ENCODE measurements around the gene HSPD1. TPM values are rescaled to one million over a fixed set of nuclear protein-coding genes. Genes with fewer than 3 reads are reported as not detected.
A peak's percentile ranks its signal among the peaks of the same experiment; 100 is the strongest.

HSPD1 gene
- total and polyA plus RNA-seq, 2 of the 13 experiments (the other 11 are each of a cell fraction or from before 2014, with no cell fraction given) = 685 to 2,610 TPM

DNA sequence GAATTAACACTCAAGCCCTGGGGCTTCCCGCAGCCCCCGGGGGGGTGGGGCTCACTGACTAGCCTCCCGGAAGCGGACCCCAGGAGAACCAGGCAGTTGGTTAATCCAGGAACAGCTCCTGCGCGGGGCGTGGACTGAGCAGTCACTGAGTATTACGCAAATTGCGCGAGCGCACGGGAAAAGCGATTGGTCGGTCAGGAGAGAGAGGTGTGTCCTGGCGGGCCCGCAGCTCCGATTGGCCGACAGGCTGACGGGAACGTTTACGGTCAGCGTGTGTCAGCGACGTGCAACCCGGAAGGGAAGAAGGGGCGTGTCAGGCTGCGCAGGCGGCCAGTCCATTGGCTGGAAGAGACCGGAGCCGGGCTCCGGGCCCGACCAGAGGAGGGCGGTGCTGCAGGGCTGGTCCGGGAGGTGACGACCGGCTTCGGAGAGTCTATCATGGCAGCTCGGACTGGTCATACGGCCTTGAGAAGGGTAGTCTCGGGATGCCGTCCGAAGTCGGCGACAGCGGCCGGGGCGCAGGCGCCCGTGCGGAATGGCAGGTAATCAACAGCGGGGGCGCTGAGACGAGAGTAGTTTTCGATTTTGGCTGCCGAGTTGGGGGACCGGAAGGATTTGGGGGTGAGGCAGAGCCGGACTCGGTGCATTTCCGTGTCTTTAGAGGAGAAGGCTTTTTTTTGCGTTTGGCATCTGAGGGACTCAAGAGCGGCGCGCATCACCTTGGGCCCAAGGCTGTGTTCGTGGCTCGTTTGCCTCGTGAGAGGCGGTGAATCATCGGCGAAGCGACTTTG, 46.3 kb downstream of the HSPD1 start, which contains the start of gene COQ10B (continued):
- TF ChIP-seq ERF (CRISPR knock-in tag; IDR thresholded peaks at IDR 0.05) (peak; percentile 56), CCAR2 (optimal IDR thresholded peaks at IDR 0.05; ENCODE audit: low read depth, low read length) (no peak), NCOA5 (CRISPR knock-in tag; IDR thresholded peaks at IDR 0.05) (no peak), ZNF232 (CRISPR knock-in tag; IDR thresholded peaks at IDR 0.05; ENCODE audit: borderline replicate concordance) (0 out of 2 replicates have a peak, but pooled peaks have one; percentile 54), SRSF1 (optimal IDR thresholded peaks at IDR 0.05; ENCODE audit: low read depth, low read length) (peak; percentile 98), GATA4 (IDR thresholded peaks at IDR 0.05; ENCODE audit: borderline replicate concordance, low read depth) (0 out of 2 replicates have a peak, but pooled peaks have one; percentile 40), MED8 (CRISPR knock-in tag; IDR thresholded peaks at IDR 0.05; ENCODE audit: insufficient replicate concordance) (peak; percentile 21), SRSF4 (IDR thresholded peaks at IDR 0.05; ENCODE audit: low read depth, low read length, poor library complexity, severe bottlenecking) (no peak), KMT2B (CRISPR knock-in tag; IDR thresholded peaks at IDR 0.05) (no peak; the same call in 1 of the 2 replicates), HNRNPK (IDR thresholded peaks at IDR 0.05; ENCODE audit: low read depth, low read length, poor library complexity, severe bottlenecking) (no peak), NCOA1 (CRISPR knock-in tag; IDR thresholded peaks at IDR 0.05) (peak; percentile 97), ZNF326 (CRISPR knock-in tag; IDR thresholded peaks at IDR 0.05; ENCODE audit: borderline replicate concordance) (no peak), REXO4 (CRISPR knock-in tag; IDR thresholded peaks at IDR 0.05; ENCODE audit: borderline replicate concordance) (no peak), AKAP8 (CRISPR knock-in tag; IDR thresholded peaks at IDR 0.05) (no peak)
- TF ChIP-seq, protein P1, sequence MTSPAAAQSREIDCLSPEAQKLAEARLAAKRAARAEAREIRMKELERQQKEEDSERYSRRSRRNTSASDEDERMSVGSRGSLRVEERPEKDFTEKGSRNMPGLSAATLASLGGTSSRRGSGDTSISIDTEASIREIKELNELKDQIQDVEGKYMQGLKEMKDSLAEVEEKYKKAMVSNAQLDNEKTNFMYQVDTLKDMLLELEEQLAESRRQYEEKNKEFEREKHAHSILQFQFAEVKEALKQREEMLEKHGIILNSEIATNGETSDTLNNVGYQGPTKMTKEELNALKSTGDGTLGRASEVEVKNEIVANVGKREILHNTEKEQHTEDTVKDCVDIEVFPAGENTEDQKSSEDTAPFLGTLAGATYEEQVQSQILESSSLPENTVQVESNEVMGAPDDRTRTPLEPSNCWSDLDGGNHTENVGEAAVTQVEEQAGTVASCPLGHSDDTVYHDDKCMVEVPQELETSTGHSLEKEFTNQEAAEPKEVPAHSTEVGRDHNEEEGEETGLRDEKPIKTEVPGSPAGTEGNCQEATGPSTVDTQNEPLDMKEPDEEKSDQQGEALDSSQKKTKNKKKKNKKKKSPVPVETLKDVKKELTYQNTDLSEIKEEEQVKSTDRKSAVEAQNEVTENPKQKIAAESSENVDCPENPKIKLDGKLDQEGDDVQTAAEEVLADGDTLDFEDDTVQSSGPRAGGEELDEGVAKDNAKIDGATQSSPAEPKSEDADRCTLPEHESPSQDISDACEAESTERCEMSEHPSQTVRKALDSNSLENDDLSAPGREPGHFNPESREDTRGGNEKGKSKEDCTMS (CRISPR knock-in tag; conservative IDR thresholded peaks at IDR 0.05) = no peak
- TF ChIP-seq, protein P2, sequence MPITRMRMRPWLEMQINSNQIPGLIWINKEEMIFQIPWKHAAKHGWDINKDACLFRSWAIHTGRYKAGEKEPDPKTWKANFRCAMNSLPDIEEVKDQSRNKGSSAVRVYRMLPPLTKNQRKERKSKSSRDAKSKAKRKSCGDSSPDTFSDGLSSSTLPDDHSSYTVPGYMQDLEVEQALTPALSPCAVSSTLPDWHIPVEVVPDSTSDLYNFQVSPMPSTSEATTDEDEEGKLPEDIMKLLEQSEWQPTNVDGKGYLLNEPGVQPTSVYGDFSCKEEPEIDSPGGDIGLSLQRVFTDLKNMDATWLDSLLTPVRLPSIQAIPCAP (CRISPR knock-in tag; IDR thresholded peaks at IDR 0.05; ENCODE audit: low read depth) = no peak
- TF ChIP-seq, protein P3, sequence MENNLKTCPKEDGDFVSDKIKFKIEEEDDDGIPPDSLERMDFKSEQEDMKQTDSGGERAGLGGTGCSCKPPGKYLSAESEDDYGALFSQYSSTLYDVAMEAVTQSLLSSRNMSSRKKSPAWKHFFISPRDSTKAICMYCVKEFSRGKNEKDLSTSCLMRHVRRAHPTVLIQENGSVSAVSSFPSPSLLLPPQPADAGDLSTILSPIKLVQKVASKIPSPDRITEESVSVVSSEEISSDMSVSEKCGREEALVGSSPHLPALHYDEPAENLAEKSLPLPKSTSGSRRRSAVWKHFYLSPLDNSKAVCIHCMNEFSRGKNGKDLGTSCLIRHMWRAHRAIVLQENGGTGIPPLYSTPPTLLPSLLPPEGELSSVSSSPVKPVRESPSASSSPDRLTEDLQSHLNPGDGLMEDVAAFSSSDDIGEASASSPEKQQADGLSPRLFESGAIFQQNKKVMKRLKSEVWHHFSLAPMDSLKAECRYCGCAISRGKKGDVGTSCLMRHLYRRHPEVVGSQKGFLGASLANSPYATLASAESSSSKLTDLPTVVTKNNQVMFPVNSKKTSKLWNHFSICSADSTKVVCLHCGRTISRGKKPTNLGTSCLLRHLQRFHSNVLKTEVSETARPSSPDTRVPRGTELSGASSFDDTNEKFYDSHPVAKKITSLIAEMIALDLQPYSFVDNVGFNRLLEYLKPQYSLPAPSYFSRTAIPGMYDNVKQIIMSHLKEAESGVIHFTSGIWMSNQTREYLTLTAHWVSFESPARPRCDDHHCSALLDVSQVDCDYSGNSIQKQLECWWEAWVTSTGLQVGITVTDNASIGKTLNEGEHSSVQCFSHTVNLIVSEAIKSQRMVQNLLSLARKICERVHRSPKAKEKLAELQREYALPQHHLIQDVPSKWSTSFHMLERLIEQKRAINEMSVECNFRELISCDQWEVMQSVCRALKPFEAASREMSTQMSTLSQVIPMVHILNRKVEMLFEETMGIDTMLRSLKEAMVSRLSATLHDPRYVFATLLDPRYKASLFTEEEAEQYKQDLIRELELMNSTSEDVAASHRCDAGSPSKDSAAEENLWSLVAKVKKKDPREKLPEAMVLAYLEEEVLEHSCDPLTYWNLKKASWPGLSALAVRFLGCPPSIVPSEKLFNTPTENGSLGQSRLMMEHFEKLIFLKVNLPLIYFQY (CRISPR knock-in tag; IDR thresholded peaks at IDR 0.05; ENCODE audit: borderline replicate concordance) = no peak; the same call in 1 of the 2 replicates
- TF ChIP-seq, protein P4, sequence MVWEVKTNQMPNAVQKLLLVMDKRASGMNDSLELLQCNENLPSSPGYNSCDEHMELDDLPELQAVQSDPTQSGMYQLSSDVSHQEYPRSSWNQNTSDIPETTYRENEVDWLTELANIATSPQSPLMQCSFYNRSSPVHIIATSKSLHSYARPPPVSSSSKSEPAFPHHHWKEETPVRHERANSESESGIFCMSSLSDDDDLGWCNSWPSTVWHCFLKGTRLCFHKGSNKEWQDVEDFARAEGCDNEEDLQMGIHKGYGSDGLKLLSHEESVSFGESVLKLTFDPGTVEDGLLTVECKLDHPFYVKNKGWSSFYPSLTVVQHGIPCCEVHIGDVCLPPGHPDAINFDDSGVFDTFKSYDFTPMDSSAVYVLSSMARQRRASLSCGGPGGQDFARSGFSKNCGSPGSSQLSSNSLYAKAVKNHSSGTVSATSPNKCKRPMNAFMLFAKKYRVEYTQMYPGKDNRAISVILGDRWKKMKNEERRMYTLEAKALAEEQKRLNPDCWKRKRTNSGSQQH (CRISPR knock-in tag; IDR thresholded peaks at IDR 0.05; ENCODE audit: low read depth) = peak; percentile 55; the same call in 1 of the 2 replicates
- TF ChIP-seq, protein P5, sequence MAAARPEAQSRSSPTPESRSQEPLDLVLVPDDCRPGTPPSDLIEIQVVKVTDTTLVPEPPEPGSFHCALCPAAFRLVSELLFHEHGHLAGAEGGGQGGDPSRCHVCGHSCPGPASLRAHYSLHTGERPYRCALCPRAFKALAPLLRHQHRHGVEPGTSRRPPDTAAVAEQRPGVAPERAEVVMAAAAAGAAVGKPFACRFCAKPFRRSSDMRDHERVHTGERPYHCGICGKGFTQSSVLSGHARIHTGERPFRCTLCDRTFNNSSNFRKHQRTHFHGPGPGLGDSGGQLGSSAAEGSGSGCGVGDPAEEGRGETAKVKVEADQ (CRISPR knock-in tag; IDR thresholded peaks at IDR 0.05; ENCODE audit: borderline replicate concordance) = no peak
